CD14-positive monocyte (primary cell): ENCODE measurements around the gene ONECUT3. TPM values are rescaled to one million over a fixed set of nuclear protein-coding genes. Genes with fewer than 3 reads are reported as not detected.

ENCODE experiments used
- DNase-seq, 3 donors: peaks; one replicate each; pipeline ENCODE4 v3.0.0-alpha.2; 2011 to 2022
- H2AFZ ChIP-seq: 2 replicates; pipeline ENCODE4 v1.6.0; 2012; ENCODE audit warnings: mild to moderate bottlenecking, low read depth, low read length, inconsistent platforms; ENCODE audit not compliant: insufficient read depth, poor library complexity, severe bottlenecking
- H3K27ac ChIP-seq, 2 donors: 1 replicate in 1 of 2; 2 replicates in 1 of 2; pipeline ENCODE4 v1.5.1; 2012 to 2013; ENCODE audit warnings: low read length in 2 of 2, control low read depth in 1 of 2, inconsistent platforms in 1 of 2, low read depth in 1 of 2, mild to moderate bottlenecking in 1 of 2
- H3K27me3 ChIP-seq, 2 donors: one replicate each; pipeline versions ENCODE4 v1.6.0 to v1.6.1; 2011 to 2013; ENCODE audit warnings: low read length in 2 of 2; ENCODE audit not compliant: control insufficient read depth in 2 of 2, insufficient read depth in 2 of 2
- H3K36me3 ChIP-seq, 2 donors: replicated peaks in 1 of 2; 1 replicate in 1 of 2; 2 replicates in 1 of 2; pipeline versions ENCODE4 v1.5.1 to v1.6.1; 2012 to 2013; ENCODE audit warnings: low read length in 2 of 2, control low read depth in 1 of 2, inconsistent platforms in 1 of 2, mild to moderate bottlenecking in 1 of 2; ENCODE audit not compliant: insufficient read depth in 2 of 2, control insufficient read depth in 1 of 2
- H3K4me1 ChIP-seq, 2 donors: 1 replicate in 1 of 2; 2 replicates in 1 of 2; pipeline versions ENCODE4 v1.5.1 to v1.6.1; 2012 to 2013; ENCODE audit warnings: low read length in 2 of 2, control low read depth in 1 of 2, inconsistent platforms in 1 of 2, mild to moderate bottlenecking in 1 of 2, moderate library complexity in 1 of 2; ENCODE audit not compliant: insufficient read depth in 2 of 2, control insufficient read depth in 1 of 2
- H3K4me2 ChIP-seq: replicated peaks from 2 replicates; pipeline ENCODE3; 2012; ENCODE audit warnings: low read length, moderate library complexity, mild to moderate bottlenecking; ENCODE audit not compliant: poor library complexity, severe bottlenecking; ENCODE audit errors: extremely low read depth
- H3K4me3 ChIP-seq, 3 experiments: fragments of 200-600 bp in 1 of 3; sonication (generic) in 1 of 3; replicated peaks in 1 of 3; 1 replicate in 2 of 3; 2 replicates in 1 of 3; pipeline ENCODE4 v1.5.1; 2011 to 2013; ENCODE audit warnings: low read length in 3 of 3, mild to moderate bottlenecking in 3 of 3, control low read depth in 2 of 3, low read depth in 2 of 3, inconsistent platforms in 1 of 3, moderate library complexity in 1 of 3
- H3K79me2 ChIP-seq: 2 replicates; pipeline ENCODE4 v1.6.0; 2012; ENCODE audit warnings: mild to moderate bottlenecking, control low read depth, inconsistent platforms, low read length, moderate library complexity; ENCODE audit not compliant: insufficient read depth
- H3K9ac ChIP-seq: 2 replicates; pipeline ENCODE4 v1.6.0; 2017; ENCODE audit warnings: low read length, mild to moderate bottlenecking; ENCODE audit not compliant: insufficient read depth, poor library complexity, severe bottlenecking
- H3K9me3 ChIP-seq, 2 donors: replicated peaks in 1 of 2; 1 replicate in 1 of 2; 2 replicates in 1 of 2; pipeline versions ENCODE4 v1.5.1 to v1.6.1; 2012 to 2013; ENCODE audit warnings: low read length in 2 of 2, control low read depth in 1 of 2; ENCODE audit not compliant: control insufficient read depth in 1 of 2, insufficient read depth in 1 of 2
- H4K20me1 ChIP-seq: 2 replicates; pipeline ENCODE4 v1.6.0; 2012; ENCODE audit warnings: mild to moderate bottlenecking, low read length, control low read depth, moderate library complexity; ENCODE audit not compliant: insufficient read depth
- H3K27ac Mint-ChIP-seq, 7 donors: one replicate each; pipeline ENCODE4 v1.8.0; 2020; ENCODE audit warnings: mild to moderate bottlenecking in 7 of 7, mixed read lengths in 7 of 7, moderate library complexity in 6 of 7, inconsistent platforms in 2 of 7
- H3K27me3 Mint-ChIP-seq, 3 donors: one replicate each; pipeline ENCODE4 v1.8.0; 2021 to 2022; ENCODE audit warnings: low read depth in 3 of 3, mild to moderate bottlenecking in 3 of 3, mixed read lengths in 3 of 3, moderate library complexity in 3 of 3, inconsistent platforms in 1 of 3
- H3K36me3 Mint-ChIP-seq, 2 donors: one replicate each; pipeline ENCODE4 v1.8.0; 2020; ENCODE audit warnings: mixed read lengths in 2 of 2, inconsistent platforms in 1 of 2, mild to moderate bottlenecking in 1 of 2
- H3K4me1 Mint-ChIP-seq: one replicate; pipeline ENCODE4 v1.8.0; 2020; ENCODE audit warnings: mild to moderate bottlenecking, mixed read lengths
- H3K4me3 Mint-ChIP-seq, 2 donors: one replicate each; pipeline ENCODE4 v1.8.0; 2020; ENCODE audit warnings: mild to moderate bottlenecking in 2 of 2, mixed read lengths in 2 of 2, moderate library complexity in 1 of 2
- H3K9me3 Mint-ChIP-seq, 7 donors: one replicate each; pipeline ENCODE4 v1.8.0; 2020 to 2022; ENCODE audit warnings: mixed read lengths in 7 of 7, mild to moderate bottlenecking in 6 of 7, moderate library complexity in 6 of 7, inconsistent platforms in 2 of 7
- CTCF ChIP-seq: fragments of 200-600 bp; IDR thresholded peaks from one replicate; pipeline ENCODE4 v1.8.0; 2022; ENCODE audit warnings: antibody characterized with exemption, mild to moderate bottlenecking
- WGBS: methylation state at CpG from one replicate; pipeline ENCODE4 v1.1.5; 2013; ENCODE audit warnings: missing lambda C conversion rate; ENCODE audit not compliant: insufficient coverage; 5-methylcytosine and 5-hydroxymethylcytosine counted together
- intact Hi-C, 2 donors: fragments of 100-400 bp; cut with micrococcal nuclease; formaldehyde crosslinking; loops; one replicate each; pipeline versions ENCODE4 v1.15.0 to v1.15.1; 2023
- polyA plus RNA-seq, 3 donors: library from polyadenylated mRNA; depleted of rRNA in 1 of 3; unstranded in 2 of 3; stranded (reverse) in 1 of 3; fragments of 300-500 nt in 2 of 3; fragments of >200 nt in 1 of 3; fragmentation: Illumina TruSeq in 2 of 3; gene quantifications; 1 replicate in 2 of 3; 2 replicates in 1 of 3; pipeline ENCODE4 v1.2.3, GENCODE V29; 2012 to 2021

Gene ONECUT3
- polyA plus RNA-seq, 3 donors: not detected

DNA sequence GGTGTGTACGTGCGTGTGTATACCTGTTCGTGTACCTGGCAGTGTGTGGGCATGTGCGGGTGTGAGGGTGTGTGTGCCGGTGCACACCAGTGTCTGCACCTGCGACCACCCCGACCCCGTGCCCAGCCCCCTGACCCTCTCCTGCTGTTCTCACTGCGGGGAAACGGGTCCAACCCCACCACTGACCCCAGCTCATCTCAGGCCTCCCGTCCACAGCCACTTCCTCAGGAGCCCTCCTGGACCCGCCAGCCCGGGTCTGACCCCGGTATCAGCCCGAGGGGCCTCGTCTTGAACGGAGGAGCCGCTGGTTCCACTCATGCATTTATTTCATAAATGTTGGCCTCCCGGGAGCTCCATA lies 23.8 kb upstream of the ONECUT3 start:
- Mint-ChIP-seq H3K36me3 (peaks cover 0 to 4% of the 10 kb centered on the region in 2 donors), H3K9me3 (peaks cover 0 to 13% (median 5%) of the 10 kb centered on the region in 7 donors), H3K27me3 (peaks cover 40 to 79% (median 64%) of the 10 kb centered on the region in 3 donors), H3K27ac (no peak overlapping the region), H3K4me1 (peaks cover 2% of the 10 kb centered on the region), H3K4me3 (no peak overlapping the region)
- Histone ChIP-seq H4K20me1 (no peaks in the 10 kb centered on the region), H3K36me3 (no peaks in the 10 kb centered on the region), H3K27ac (no peak overlapping the region), H3K9me3 (peaks cover 0 to 14% of the 10 kb centered on the region in 2 donors), H3K79me2 (no peaks in the 10 kb centered on the region), H3K4me1 (no peaks in the 10 kb centered on the region), H3K4me2 (no peak overlapping the region), H3K27me3 (peaks cover 15 to 58% of the 10 kb centered on the region in 2 donors), H2AFZ (no peak overlapping the region), H3K9ac (no peak overlapping the region), H3K4me3 (no peak overlapping the region)
- intact Hi-C loops: no loop called here
- 87% methylated on average over 19 of the region's 19 CpGs for WGBS
- DNase-seq: no peak
- no peak for TF ChIP-seq CTCF

DNA sequence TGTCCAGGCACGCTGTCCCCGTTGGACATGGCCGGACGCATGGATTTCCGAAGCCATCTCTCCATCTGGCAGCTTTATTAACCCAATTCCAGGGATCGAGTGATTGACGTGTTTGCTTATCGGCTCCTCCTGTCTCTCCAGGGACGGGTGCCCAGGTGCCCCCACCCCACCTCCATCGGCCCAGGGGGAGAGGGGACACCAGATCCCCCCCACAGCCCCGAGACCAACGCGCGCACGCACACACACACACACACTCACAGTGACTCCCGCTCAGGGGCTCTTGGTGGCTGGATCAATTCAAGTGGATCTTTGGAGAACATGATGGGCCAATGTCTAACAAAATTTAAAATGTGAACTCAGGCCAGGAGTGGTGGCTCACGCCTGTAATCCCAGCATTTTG lies 23.1 kb upstream of the ONECUT3 start:
- peaks cover 12 to 58% of the 10 kb centered on the region in 2 donors for H3K27me3 ChIP-seq
- H3K4me2 ChIP-seq: no peak overlapping the region
- Mint-ChIP-seq H3K36me3 (peaks cover 0 to 4% of the 10 kb centered on the region in 2 donors), H3K27ac (no peak overlapping the region), H3K27me3 (peaks cover 37 to 79% (median 63%) of the 10 kb centered on the region in 3 donors), H3K4me3 (no peak overlapping the region), H3K9me3 (peaks cover 0 to 7% (median 3%) of the 10 kb centered on the region in 7 donors), H3K4me1 (peaks cover 2% of the 10 kb centered on the region)
- no peak overlapping the region for H3K9ac ChIP-seq
- no peaks in the 10 kb centered on the region for H3K79me2 ChIP-seq
- no peaks in the 10 kb centered on the region for H3K4me1 ChIP-seq
- 92% methylated on average over 9 of the region's 17 CpGs for WGBS
- TF ChIP-seq CTCF: no peak
- no peaks in the 10 kb centered on the region for H3K36me3 ChIP-seq
- intact Hi-C loops: no loop called here
- H3K27ac ChIP-seq: no peak overlapping the region
- H4K20me1 ChIP-seq: no peaks in the 10 kb centered on the region
- DNase-seq: no peak
- H3K9me3 ChIP-seq: peaks cover 0 to 10% of the 10 kb centered on the region in 2 donors
- no peak overlapping the region for H3K4me3 ChIP-seq
- no peak overlapping the region for H2AFZ ChIP-seq
